ENCODE measurements around the gene FZD1. TPM values are rescaled to one million over a fixed set of nuclear protein-coding genes. Genes with fewer than 3 reads are reported as not detected.

Gene FZD1
- 3.5 and 3.6 TPM in 2 replicates for polyA plus RNA-seq (2013)

- Histone ChIP-seq H4K8ac (ENCODE audit: low read depth, low read length) (peak within 1 kb of the TSS; percentile 71), H3K9ac (ENCODE audit: low read length) (peak within 1 kb of the TSS; percentile 5), H3K4me1 (ENCODE audit: control insufficient read depth in 1 of 2, insufficient read depth in 2 of 2, low read length in 2 of 2) (peaks cover 17 to 23% of the 10 kb centered on the region in 2 experiments), H3K79me1 (ENCODE audit: low read length) (peaks cover 5% of the 10 kb centered on the region), H2AFZ (ENCODE audit: insufficient read depth, low read length, poor library complexity) (peak within 1 kb of the TSS; percentile 88), H3K79me2 (ENCODE audit: control insufficient read depth, insufficient read depth, low read length, poor library complexity) (peaks cover 2% of the 10 kb centered on the region), H3K23ac (ENCODE audit: low read length) (peak within 1 kb of the TSS; percentile 96), H3K14ac (ENCODE audit: low read length) (peak within 1 kb of the TSS; percentile 75), H3K36me3 (ENCODE audit: control insufficient read depth in 1 of 2, insufficient read depth in 2 of 2, low read length in 2 of 2) (no peaks in the 10 kb centered on the region), H3K18ac (ENCODE audit: low read length) (peak within 1 kb of the TSS; percentile 86), H3K9me3 (ENCODE audit: insufficient read depth, low read depth, low read length) (peaks cover 11% of the 10 kb centered on the region), H3K4me2 (ENCODE audit: low read length) (peak within 1 kb of the TSS; percentile 94), H2AK5ac (ENCODE audit: low read length) (no peak within 1 kb of the TSS), H3K4me3 (ENCODE audit: low read depth, low read length) (peak within 1 kb of the TSS; percentile 84), H4K91ac (ENCODE audit: low read depth, low read length) (peak within 1 kb of the TSS; percentile 49), H2BK12ac (ENCODE audit: low read length) (peak within 1 kb of the TSS; percentile 8), H2BK5ac (ENCODE audit: low read depth, low read length, poor library complexity) (peak within 1 kb of the TSS; percentile 65), H3K27ac (ENCODE audit: low read depth, low read length) (peak within 1 kb of the TSS; percentile 81), H3K4ac (ENCODE audit: low read depth, low read length) (no peak within 1 kb of the TSS), H4K12ac (ENCODE audit: low read depth, low read length) (no peak within 1 kb of the TSS), H2BK120ac (ENCODE audit: insufficient read depth, low read length, poor library complexity) (peak within 1 kb of the TSS; percentile 16), H3K27me3 (ENCODE audit: insufficient read depth, low read length) (peaks cover 21% of the 10 kb centered on the region)
- WGBS (ENCODE audit: extremely low coverage, insufficient coverage, insufficient read length), result no CpG with 5 or more reads among the region's 90 CpGs
- DNase-seq, result peak; percentile 98
Measured at GRCh38 chr7:91264046-91264923, at the start of gene FZD1. Gene FZD1, plus strand, starts transcription at chr7:91264433. Its CDS starts 448 bp downstream, at chr7:91264881.

GRCh38 chr7:91226411-91226810 is 37.8 kb upstream of the FZD1 start:
- H3K9me3 ChIP-seq (ENCODE audit: insufficient read depth, low read depth, low read length), result no peaks in the 10 kb centered on the region
- H2BK120ac ChIP-seq (ENCODE audit: insufficient read depth, low read length, poor library complexity), result no peak overlapping the region
- no peak overlapping the region for H3K18ac ChIP-seq (ENCODE audit: low read length)
- no peak overlapping the region for H2BK5ac ChIP-seq (ENCODE audit: low read depth, low read length, poor library complexity)
- no peak overlapping the region for H3K9ac ChIP-seq (ENCODE audit: low read length)
- no peaks in the 10 kb centered on the region for H3K27me3 ChIP-seq (ENCODE audit: insufficient read depth, low read length)
- H3K4me2 ChIP-seq (ENCODE audit: low read length), result no peak overlapping the region
- no CpG with 5 or more reads among the region's 2 CpGs for WGBS (ENCODE audit: extremely low coverage, insufficient coverage, insufficient read length)
- H2AFZ ChIP-seq (ENCODE audit: insufficient read depth, low read length, poor library complexity), result no peak overlapping the region
- no peak overlapping the region for H2AK5ac ChIP-seq (ENCODE audit: low read length)
- H4K12ac ChIP-seq (ENCODE audit: low read depth, low read length), result no peak overlapping the region
- H3K4me1 ChIP-seq (ENCODE audit: control insufficient read depth in 1 of 2, insufficient read depth in 2 of 2, low read length in 2 of 2), result no peaks in the 10 kb centered on the region
- no peak overlapping the region for H3K23ac ChIP-seq (ENCODE audit: low read length)
- H3K79me1 ChIP-seq (ENCODE audit: low read length), result no peaks in the 10 kb centered on the region
- H3K14ac ChIP-seq (ENCODE audit: low read length), result no peak overlapping the region
- no peak for DNase-seq
- H3K4ac ChIP-seq (ENCODE audit: low read depth, low read length), result no peak overlapping the region
- no peaks in the 10 kb centered on the region for H3K36me3 ChIP-seq (ENCODE audit: control insufficient read depth in 1 of 2, insufficient read depth in 2 of 2, low read length in 2 of 2)
- no peaks in the 10 kb centered on the region for H3K79me2 ChIP-seq (ENCODE audit: control insufficient read depth, insufficient read depth, low read length, poor library complexity)
- H3K27ac ChIP-seq (ENCODE audit: low read depth, low read length), result no peak overlapping the region
- H4K91ac ChIP-seq (ENCODE audit: low read depth, low read length), result no peak overlapping the region
- no peak overlapping the region for H4K8ac ChIP-seq (ENCODE audit: low read depth, low read length)
- no peak overlapping the region for H2BK12ac ChIP-seq (ENCODE audit: low read length)
- H3K4me3 ChIP-seq (ENCODE audit: low read depth, low read length), result no peak overlapping the region

DNA sequence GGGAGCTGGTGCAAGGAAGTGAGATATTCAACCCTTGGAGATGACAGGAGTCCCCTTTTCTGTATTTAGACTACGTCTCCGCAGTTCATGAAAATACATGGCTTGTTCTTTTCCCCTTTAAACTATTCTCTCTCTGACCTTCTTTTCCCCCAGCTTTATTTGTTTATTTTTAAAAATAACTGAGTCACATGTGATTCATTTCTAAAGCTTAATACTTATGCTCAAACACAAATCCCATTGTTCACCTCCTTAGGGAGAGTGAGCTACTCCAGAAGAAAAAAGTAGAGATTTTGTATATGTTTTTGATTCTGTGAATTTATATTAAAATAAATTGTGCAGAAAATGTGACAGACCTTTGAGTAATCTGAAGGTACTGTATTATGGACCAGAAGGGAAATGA is 35.9 kb upstream of the FZD1 start:
- DNase-seq, result no peak
- no peak overlapping the region for H2BK5ac ChIP-seq (ENCODE audit: low read depth, low read length, poor library complexity)
- no CpG with 5 or more reads among the region's 2 CpGs for WGBS (ENCODE audit: extremely low coverage, insufficient coverage, insufficient read length)

GRCh38 chr7:91228927-91229558 is 35.2 kb upstream of the FZD1 start:
- Histone ChIP-seq H3K18ac (ENCODE audit: low read length) (no peak overlapping the region), H4K91ac (ENCODE audit: low read depth, low read length) (no peak overlapping the region), H3K23ac (ENCODE audit: low read length) (no peak overlapping the region), H2BK12ac (ENCODE audit: low read length) (no peak overlapping the region), H3K27me3 (ENCODE audit: insufficient read depth, low read length) (no peaks in the 10 kb centered on the region), H2AK5ac (ENCODE audit: low read length) (no peak overlapping the region), H2BK120ac (ENCODE audit: insufficient read depth, low read length, poor library complexity) (no peak overlapping the region), H3K36me3 (ENCODE audit: control insufficient read depth in 1 of 2, insufficient read depth in 2 of 2, low read length in 2 of 2) (no peaks in the 10 kb centered on the region), H4K12ac (ENCODE audit: low read depth, low read length) (no peak overlapping the region), H3K4me2 (ENCODE audit: low read length) (no peak overlapping the region), H3K79me2 (ENCODE audit: control insufficient read depth, insufficient read depth, low read length, poor library complexity) (no peaks in the 10 kb centered on the region), H3K4me3 (ENCODE audit: low read depth, low read length) (no peak overlapping the region), H3K9ac (ENCODE audit: low read length) (no peak overlapping the region), H3K4ac (ENCODE audit: low read depth, low read length) (no peak overlapping the region), H3K14ac (ENCODE audit: low read length) (no peak overlapping the region), H3K27ac (ENCODE audit: low read depth, low read length) (no peak overlapping the region), H3K79me1 (ENCODE audit: low read length) (no peaks in the 10 kb centered on the region), H3K4me1 (ENCODE audit: control insufficient read depth in 1 of 2, insufficient read depth in 2 of 2, low read length in 2 of 2) (no peaks in the 10 kb centered on the region), H4K8ac (ENCODE audit: low read depth, low read length) (no peak overlapping the region), H3K9me3 (ENCODE audit: insufficient read depth, low read depth, low read length) (no peaks in the 10 kb centered on the region), H2AFZ (ENCODE audit: insufficient read depth, low read length, poor library complexity) (no peak overlapping the region), H2BK5ac (ENCODE audit: low read depth, low read length, poor library complexity) (no peak overlapping the region)
- WGBS (ENCODE audit: extremely low coverage, insufficient coverage, insufficient read length), result no CpG with 5 or more reads among the region's 2 CpGs
- DNase-seq, result no peak

More for the DNA sequence above, 35.9 kb upstream of the FZD1 start:
- Histone ChIP-seq H3K9ac (ENCODE audit: low read length) (no peak overlapping the region), H2BK12ac (ENCODE audit: low read length) (no peak overlapping the region), H2AFZ (ENCODE audit: insufficient read depth, low read length, poor library complexity) (no peak overlapping the region), H3K79me2 (ENCODE audit: control insufficient read depth, insufficient read depth, low read length, poor library complexity) (no peaks in the 10 kb centered on the region), H3K4me2 (ENCODE audit: low read length) (no peak overlapping the region), H4K91ac (ENCODE audit: low read depth, low read length) (no peak overlapping the region), H3K9me3 (ENCODE audit: insufficient read depth, low read depth, low read length) (no peaks in the 10 kb centered on the region), H3K27ac (ENCODE audit: low read depth, low read length) (no peak overlapping the region), H3K4ac (ENCODE audit: low read depth, low read length) (no peak overlapping the region), H2BK120ac (ENCODE audit: insufficient read depth, low read length, poor library complexity) (no peak overlapping the region), H3K4me1 (ENCODE audit: control insufficient read depth in 1 of 2, insufficient read depth in 2 of 2, low read length in 2 of 2) (no peaks in the 10 kb centered on the region), H3K18ac (ENCODE audit: low read length) (no peak overlapping the region), H2AK5ac (ENCODE audit: low read length) (no peak overlapping the region), H4K8ac (ENCODE audit: low read depth, low read length) (no peak overlapping the region), H3K4me3 (ENCODE audit: low read depth, low read length) (no peak overlapping the region), H4K12ac (ENCODE audit: low read depth, low read length) (no peak overlapping the region), H3K27me3 (ENCODE audit: insufficient read depth, low read length) (no peaks in the 10 kb centered on the region), H3K79me1 (ENCODE audit: low read length) (no peaks in the 10 kb centered on the region), H3K14ac (ENCODE audit: low read length) (no peak overlapping the region), H3K36me3 (ENCODE audit: control insufficient read depth in 1 of 2, insufficient read depth in 2 of 2, low read length in 2 of 2) (no peaks in the 10 kb centered on the region), H3K23ac (ENCODE audit: low read length) (no peak overlapping the region)
